Testis (tissue), 3 donors: ENCODE data around the gene BTBD6. TPM values are rescaled to one million over a fixed set of nuclear protein-coding genes. Genes with fewer than 3 reads are reported as not detected.

Source experiments
- DNase-seq: peaks from one replicate; pipeline ENCODE4 v3.0.0-alpha.2; 2019
- H3K27ac ChIP-seq, 2 donors: fragments of 200-600 bp; sonication (generic); one replicate each; pipeline ENCODE4 v1.5.1; 2019
- H3K27me3 ChIP-seq: fragments of 200-600 bp; sonication (generic); one replicate; pipeline ENCODE4 v1.5.1; 2019
- H3K36me3 ChIP-seq: fragments of 200-600 bp; sonication (generic); one replicate; pipeline ENCODE4 v1.5.1; 2017; ENCODE audit warnings: low read depth; ENCODE audit errors: missing control alignments
- H3K4me1 ChIP-seq: fragments of 200-600 bp; sonication (generic); one replicate; pipeline ENCODE4 v1.5.1; 2019
- H3K4me3 ChIP-seq, 2 donors: fragments of 200-600 bp; sonication (generic); one replicate each; pipeline ENCODE4 v1.5.1; 2017 to 2019
- H3K9me3 ChIP-seq: fragments of 200-600 bp; sonication (generic); one replicate; pipeline ENCODE4 v1.5.1; 2017
- CTCF ChIP-seq, 3 experiments: fragments of 450-650 bp in 2 of 3; fragments of 200-600 bp in 1 of 3; sonication (generic) in 1 of 3; IDR thresholded peaks; one replicate each; pipeline ENCODE4 v1.5.1; 2016 to 2019; ENCODE audit warnings: antibody characterized with exemption in 3 of 3, mild to moderate bottlenecking in 2 of 3, moderate library complexity in 1 of 3
- POLR2A ChIP-seq: fragments of 450-650 bp; IDR thresholded peaks from one replicate; pipeline ENCODE4 v1.6.1; 2017; ENCODE audit warnings: antibody characterized with exemption, mild to moderate bottlenecking, moderate library complexity
- WGBS, 2 donors: methylation state at CpG; one replicate each; pipeline ENCODE4 v1.1.5; 2018; 5-methylcytosine and 5-hydroxymethylcytosine counted together
- intact Hi-C: fragments of 100-400 bp; cut with DNase I; formaldehyde crosslinking; loops from one replicate; pipeline ENCODE4 v1.15.1; 2023; ENCODE audit warnings: low total_unique reads
- polyA plus RNA-seq: library from polyadenylated mRNA; stranded (reverse); fragments of 350-450 nt; fragmentation: Illumina TruSeq; extraction: RNeasy Lipid Tissue Mini Kit (QIAGEN cat#74804); gene quantifications from one replicate; pipeline ENCODE4 v1.2.3, GENCODE V29; 2014; ENCODE audit warnings: low read depth, low replicate concordance; ENCODE audit not compliant: insufficient read depth
- total RNA-seq, 2 donors: library from RNA; depleted of rRNA; stranded (reverse); fragments of >200 nt; gene quantifications; one replicate each; pipeline ENCODE4 v1.2.3, GENCODE V29; 2016

Gene BTBD6
- total and polyA plus RNA-seq, 3 donors from 2014 or later: 84.1 to 120 (median 97.6) TPM

GRCh38 chr14:105250986-105251385 lies 2.7 kb downstream of the BTBD6 start:
- intact Hi-C loops: no loop called here
- no peaks in the 10 kb centered on the region for H3K36me3 ChIP-seq
- TF ChIP-seq CTCF (IDR thresholded peaks at IDR 0.05) (no peak), POLR2A (no peak)
- peaks cover 6% of the 10 kb centered on the region for H3K4me1 ChIP-seq
- H3K27me3 ChIP-seq: no peaks in the 10 kb centered on the region
- 68 to 85% methylated on average over 4 of the region's 4 CpGs for WGBS, 2 donors
- H3K4me3 ChIP-seq: no peak overlapping the region
- no peaks in the 10 kb centered on the region for H3K9me3 ChIP-seq
- DNase-seq: no peak
- no peak overlapping the region for H3K27ac ChIP-seq

- Histone ChIP-seq H3K4me3 (no peak overlapping the region), H3K9me3 (no peaks in the 10 kb centered on the region), H3K27ac (no peak overlapping the region), H3K4me1 (peaks cover 6% of the 10 kb centered on the region), H3K36me3 (no peaks in the 10 kb centered on the region), H3K27me3 (no peaks in the 10 kb centered on the region)
- 90 to 94% methylated on average over 6 of the region's 6 CpGs for WGBS, 2 donors
- intact Hi-C loops: no loop called here
- no peak for DNase-seq
- no peak for TF ChIP-seq CTCF (IDR thresholded peaks at IDR 0.05)
- no peak for TF ChIP-seq POLR2A
These were observed 3.6 kb downstream of the BTBD6 start for GRCh38 chr14:105251920-105252319.

GRCh38 chr14:105252552-105253328 lies 4.4 kb downstream of the BTBD6 start:
- Histone ChIP-seq H3K27ac (no peak overlapping the region), H3K36me3 (no peaks in the 10 kb centered on the region), H3K9me3 (no peaks in the 10 kb centered on the region), H3K4me3 (no peak overlapping the region), H3K27me3 (no peaks in the 10 kb centered on the region), H3K4me1 (peaks cover 3% of the 10 kb centered on the region)
- intact Hi-C loops: no loop called here
- 87 to 90% methylated on average over 17 to 21 of the region's 21 CpGs for WGBS, 2 donors
- no peak for TF ChIP-seq POLR2A
- TF ChIP-seq CTCF (IDR thresholded peaks at IDR 0.05): no peak
- DNase-seq: no peak

- intact Hi-C loops: no loop called here
- H3K4me3 ChIP-seq: no peak overlapping the region
- H3K36me3 ChIP-seq: no peaks in the 10 kb centered on the region
- no peak overlapping the region for H3K27ac ChIP-seq
- no peak for DNase-seq
- TF ChIP-seq POLR2A: no peak
- no peak for TF ChIP-seq CTCF (IDR thresholded peaks at IDR 0.05)
- WGBS, 2 donors: 80 to 87% methylated on average over 1 to 9 of the region's 9 CpGs
- no peaks in the 10 kb centered on the region for H3K4me1 ChIP-seq
- H3K27me3 ChIP-seq: no peaks in the 10 kb centered on the region
- H3K9me3 ChIP-seq: no peaks in the 10 kb centered on the region
These were observed 5.0 kb downstream of the BTBD6 start for GRCh38 chr14:105253329-105253682.

- H3K4me3 ChIP-seq: no peak overlapping the region
- intact Hi-C loops: no loop called here
- no peaks in the 10 kb centered on the region for H3K4me1 ChIP-seq
- 61 to 74% methylated on average over 5 to 6 of the region's 6 CpGs for WGBS, 2 donors
- no peaks in the 10 kb centered on the region for H3K27me3 ChIP-seq
- H3K36me3 ChIP-seq: no peaks in the 10 kb centered on the region
- no peak for TF ChIP-seq POLR2A
- TF ChIP-seq CTCF (IDR thresholded peaks at IDR 0.05): no peak
- H3K9me3 ChIP-seq: no peaks in the 10 kb centered on the region
- DNase-seq: no peak
- H3K27ac ChIP-seq: no peak overlapping the region
These were observed 6.7 kb downstream of the BTBD6 start for GRCh38 chr14:105255021-105255507.
